ENCODE results near the gene SARNP.

DNA sequence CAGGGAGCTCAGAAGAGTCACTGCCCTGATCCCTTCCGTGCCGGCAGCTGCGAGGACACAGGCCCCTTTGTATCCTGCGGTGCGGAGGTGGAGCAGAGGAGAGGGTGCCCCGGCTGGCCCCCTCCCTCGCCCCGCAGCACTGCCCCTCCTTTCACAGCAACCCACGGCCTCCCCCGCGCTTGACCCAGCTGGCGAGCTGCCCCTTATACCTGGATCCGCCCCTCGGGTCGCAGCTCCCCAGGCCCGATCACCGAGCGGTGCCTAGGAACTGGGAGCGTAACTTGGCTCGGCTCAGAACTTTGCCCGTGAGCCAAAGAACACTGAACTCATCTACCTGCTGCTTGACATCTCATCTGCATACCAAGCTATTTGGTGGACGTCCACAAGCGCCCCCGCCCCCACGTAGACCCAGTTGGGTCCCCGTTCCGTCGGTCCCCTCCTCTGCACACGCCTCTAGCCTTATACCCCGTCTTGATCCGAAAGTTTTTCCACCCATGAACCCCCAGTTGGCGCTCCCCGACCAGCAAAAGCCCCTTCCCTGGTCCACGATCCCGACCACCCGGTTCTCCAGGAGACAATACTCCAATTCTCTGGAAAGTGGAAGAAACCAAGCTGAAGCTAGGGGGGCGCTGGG lies 12.6 kb upstream of the SARNP start:
- TF ChIP-seq CTCF (IDR thresholded peaks at IDR 0.05) (no peak), POLR2AphosphoS5 (IDR thresholded peaks at IDR 0.05; ENCODE audit: insufficient read depth in 1 of 2, low read depth in 1 of 2) (peak in 1 of 2 donors; percentile 77)
